Aorta (tissue), 5 donors: Measurements from ENCODE around the gene TTLL7. TPM values are rescaled to one million over a fixed set of nuclear protein-coding genes. Genes with fewer than 3 reads are reported as not detected.

Experiments used
- ATAC-seq: fragments of 200-7000 bp; cut with Tn5 transposase; one replicate; pipeline ENCODE4 v1.9.1; 2022; ENCODE audit warnings: moderate library complexity; ENCODE audit not compliant: low FRiP score
- DNase-seq, 2 donors: peaks; one replicate each; pipeline ENCODE4 v3.0.0-alpha.2; 2020
- H3K27ac ChIP-seq, 2 donors: one replicate each; pipeline ENCODE4 v1.5.1; 2013; ENCODE audit warnings: low read length in 2 of 2, mild to moderate bottlenecking in 2 of 2, moderate library complexity in 2 of 2, control low read depth in 1 of 2, inconsistent platforms in 1 of 2, low read depth in 1 of 2
- H3K27me3 ChIP-seq, 2 donors: one replicate each; pipeline ENCODE4 v1.6.1; 2013; ENCODE audit warnings: control low read depth in 1 of 2, low read length in 1 of 2, mild to moderate bottlenecking in 1 of 2, moderate library complexity in 1 of 2; ENCODE audit not compliant: insufficient read depth in 2 of 2, control insufficient read depth in 1 of 2
- H3K36me3 ChIP-seq, 2 donors: one replicate each; pipeline ENCODE4 v1.6.1; 2013; ENCODE audit warnings: control low read depth in 1 of 2, low read length in 1 of 2, mild to moderate bottlenecking in 1 of 2; ENCODE audit not compliant: insufficient read depth in 2 of 2, control insufficient read depth in 1 of 2
- H3K4me1 ChIP-seq, 2 donors: one replicate each; pipeline ENCODE4 v1.6.1; 2013; ENCODE audit warnings: low read length in 2 of 2, control low read depth in 1 of 2, mild to moderate bottlenecking in 1 of 2, moderate library complexity in 1 of 2; ENCODE audit not compliant: insufficient read depth in 2 of 2, control insufficient read depth in 1 of 2
- H3K4me3 ChIP-seq, 2 donors: one replicate each; pipeline ENCODE4 v1.5.1; 2013; ENCODE audit warnings: low read length in 2 of 2, control low read depth in 1 of 2, mild to moderate bottlenecking in 1 of 2
- H3K9me3 ChIP-seq: one replicate; pipeline ENCODE4 v1.6.1; 2013; ENCODE audit warnings: mild to moderate bottlenecking, low read length; ENCODE audit not compliant: control insufficient read depth
- WGBS, 2 donors: extraction: QIAGEN DNeasy Blood & Tissue Kit; methylation state at CpG; one replicate each; pipeline ENCODE4 v1.1.7; 2013; 5-methylcytosine and 5-hydroxymethylcytosine counted together
- intact Hi-C, 2 donors: fragments of 100-400 bp; cut with DNase I; formaldehyde crosslinking; loops; one replicate each; pipeline versions ENCODE4 v1.14.2 to v1.15.0; 2022
- polyA plus RNA-seq, 2 donors: library from polyadenylated mRNA; stranded (reverse); fragments of 200-250 nt; gene quantifications; one replicate each; pipeline ENCODE4 v1.2.3, GENCODE V29; 2013
- total RNA-seq, 2 donors: library from RNA; stranded (reverse); fragmentation: NEBNext Ultra II Directional; extraction: Animal tissue kit (Norgen Biotek cat#: 25700); gene quantifications; one replicate each; pipeline ENCODE4 v1.2.1, GENCODE V29; 2021
- donor health status: healthy with polysubstance abuse.
- donor health status: Bipolar disorder and iron deficiency.
- donor health status: DM: no; HTN: no; CAD: no.
- donor health status: DM: no; HTN: no; CAD: no.
- donor health status: DM: yes; HTN: yes; CAD: no.

The TTLL7 gene
- total and polyA plus RNA-seq, 4 donors = 11.0 to 107 (median 60.9) TPM

GRCh38 chr1:83901547-83902155 is 97.3 kb downstream of the TTLL7 start:
- Histone ChIP-seq H3K4me3 (no peak overlapping the region), H3K9me3 (no peaks in the 10 kb centered on the region), H3K4me1 (no peaks in the 10 kb centered on the region), H3K27ac (no peak overlapping the region), H3K36me3 (peaks cover 0 to 5% of the 10 kb centered on the region in 2 donors), H3K27me3 (no peaks in the 10 kb centered on the region)
- 66 to 68% methylated on average over 4 of the region's 4 CpGs for WGBS, 2 donors
- ATAC-seq (no peak), DNase-seq (no peak)
- intact Hi-C loops = no loop called here

- Histone ChIP-seq H3K9me3 (no peaks in the 10 kb centered on the region), H3K27me3 (no peaks in the 10 kb centered on the region), H3K36me3 (peaks cover 2 to 6% of the 10 kb centered on the region in 2 donors), H3K4me3 (no peak overlapping the region), H3K27ac (no peak overlapping the region), H3K4me1 (no peaks in the 10 kb centered on the region)
- intact Hi-C loops = no loop called here
- DNase-seq (no peak), ATAC-seq (no peak)
- 68% methylated on average over 3 of the region's 3 CpGs for WGBS, 2 donors
Observed at GRCh38 chr1:83900524-83900923, 98.4 kb downstream of the TTLL7 start.

DNA sequence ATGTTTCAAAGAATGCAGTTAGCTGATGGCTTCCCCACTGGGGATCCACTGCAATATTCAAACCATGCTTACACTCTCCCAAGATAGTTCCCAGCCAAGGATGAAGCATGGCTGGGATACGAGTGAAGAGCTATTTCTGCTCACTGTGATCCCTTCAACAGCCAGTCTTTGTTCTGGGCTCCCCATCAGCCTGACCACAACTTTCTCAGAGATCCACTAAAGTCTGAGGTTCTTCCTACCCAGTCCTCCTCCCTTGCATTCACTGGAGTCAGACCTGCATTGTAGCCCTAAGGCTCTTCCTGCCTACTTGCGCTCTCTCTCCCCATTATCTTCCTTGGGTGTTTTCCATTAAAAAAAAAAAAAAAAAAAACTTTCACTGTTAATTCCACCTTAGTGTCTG is 101.4 kb downstream of the TTLL7 start:
- H3K9me3 ChIP-seq = no peaks in the 10 kb centered on the region
- H3K4me3 ChIP-seq = no peak overlapping the region
- ATAC-seq (no peak), DNase-seq (no peak)
- H3K27ac ChIP-seq = no peak overlapping the region
- peaks cover 0 to 3% of the 10 kb centered on the region in 2 donors for H3K4me1 ChIP-seq
- H3K27me3 ChIP-seq = no peaks in the 10 kb centered on the region
- H3K36me3 ChIP-seq = peaks cover 2 to 6% of the 10 kb centered on the region in 2 donors
- intact Hi-C loops = no loop called here
- WGBS, 2 donors = 84 to 86% methylated on average over 2 of the region's 2 CpGs

DNA sequence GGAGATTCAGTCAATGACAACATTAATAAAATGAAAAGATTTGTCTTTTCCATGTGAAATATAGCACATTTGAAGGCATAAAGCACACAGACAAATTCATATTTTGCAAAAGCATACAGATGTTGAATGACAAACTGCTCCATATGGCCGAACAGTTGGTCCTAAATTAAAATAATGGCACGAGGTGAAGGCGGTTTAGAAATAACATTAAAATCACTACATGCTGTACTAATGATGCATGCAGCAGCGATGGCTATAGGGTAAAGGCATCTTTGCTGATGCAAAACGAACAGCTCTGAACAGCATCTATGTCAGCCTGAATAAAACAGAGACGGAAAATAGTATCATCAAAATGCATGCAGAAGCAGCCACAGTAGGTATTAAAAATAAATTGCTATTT is 102.6 kb downstream of the TTLL7 start:
- intact Hi-C loops = no loop called here
- Histone ChIP-seq H3K27ac (no peak overlapping the region), H3K9me3 (no peaks in the 10 kb centered on the region), H3K27me3 (no peaks in the 10 kb centered on the region), H3K4me1 (peaks cover 0 to 3% of the 10 kb centered on the region in 2 donors), H3K36me3 (peaks cover 2 to 6% of the 10 kb centered on the region in 2 donors), H3K4me3 (no peak overlapping the region)
- 80 to 84% methylated on average over 6 of the region's 6 CpGs for WGBS, 2 donors
- no peak for DNase-seq
- ATAC-seq = no peak

DNA sequence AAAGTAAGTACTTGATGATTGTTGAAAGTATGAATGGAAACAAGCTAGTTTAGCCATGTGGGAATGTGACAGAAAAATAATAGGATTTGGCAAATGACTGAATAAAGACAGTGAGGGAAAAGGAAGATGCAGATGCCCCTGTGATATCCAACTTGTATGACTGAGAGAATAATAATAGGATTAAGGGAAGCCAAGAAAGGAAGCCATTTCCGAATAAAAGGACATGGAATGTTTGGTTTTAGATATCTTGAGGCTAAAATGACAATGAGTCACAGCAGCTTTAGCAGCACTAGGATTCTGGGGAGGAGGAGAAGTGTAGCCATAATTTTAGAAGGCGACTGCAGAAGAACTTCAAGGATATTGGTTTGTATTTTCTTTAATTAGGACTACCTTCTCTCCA is 109.2 kb downstream of the TTLL7 start:
- Histone ChIP-seq H3K4me3 (no peak overlapping the region), H3K4me1 (peaks cover 0 to 5% of the 10 kb centered on the region in 2 donors), H3K27ac (no peak overlapping the region), H3K9me3 (no peaks in the 10 kb centered on the region), H3K27me3 (no peaks in the 10 kb centered on the region), H3K36me3 (no peaks in the 10 kb centered on the region)
- intact Hi-C loops = no loop called here
- WGBS, 2 donors = 12 to 13% methylated on average over 2 of the region's 2 CpGs
- ATAC-seq (no peak), DNase-seq (no peak)

DNA sequence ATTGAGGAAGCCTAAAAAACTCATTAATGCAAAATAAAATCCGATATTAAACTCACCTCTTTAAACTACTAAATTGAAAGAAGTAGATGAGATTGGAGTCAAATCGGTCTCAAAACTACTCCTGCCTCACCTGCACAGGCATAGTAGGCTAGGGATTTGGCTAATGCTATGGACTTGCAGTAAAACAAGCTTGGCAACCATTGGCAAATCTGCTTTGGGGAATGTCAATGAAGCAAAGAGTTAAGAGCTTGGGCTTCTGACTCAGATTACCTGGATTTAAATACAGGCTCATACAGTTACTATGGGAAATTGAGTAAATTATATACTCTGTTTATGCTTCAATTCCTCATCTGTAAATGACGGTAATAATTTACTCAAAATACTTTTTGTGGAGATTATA is 111.4 kb downstream of the TTLL7 start:
- H3K27ac ChIP-seq = no peak overlapping the region
- ATAC-seq (no peak), DNase-seq (no peak)
- H3K4me1 ChIP-seq = peaks cover 0 to 2% of the 10 kb centered on the region in 2 donors
- 96 to 97% methylated on average over 3 of the region's 3 CpGs for WGBS, 2 donors
- H3K36me3 ChIP-seq = no peaks in the 10 kb centered on the region
- intact Hi-C loops = no loop called here
- no peaks in the 10 kb centered on the region for H3K9me3 ChIP-seq
- no peak overlapping the region for H3K4me3 ChIP-seq
- no peaks in the 10 kb centered on the region for H3K27me3 ChIP-seq

DNA sequence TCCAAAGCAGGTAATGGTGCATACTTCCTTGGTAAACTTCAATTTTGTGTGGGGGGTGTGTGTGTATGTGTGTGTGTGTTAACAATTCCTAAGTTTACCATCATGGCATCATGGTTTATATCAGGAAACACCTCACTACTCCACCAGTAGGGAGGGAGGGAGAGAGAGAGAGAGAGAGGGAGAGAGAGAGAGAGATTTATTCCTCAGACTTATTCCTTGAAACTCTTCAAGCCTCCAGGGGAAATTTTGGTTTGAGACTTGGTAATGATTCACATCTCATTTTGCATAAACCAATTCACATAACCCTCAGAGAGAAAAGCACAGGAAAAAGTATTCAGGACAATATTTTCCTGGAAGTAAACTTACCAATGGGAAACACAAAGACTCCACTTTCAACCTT is 115.0 kb downstream of the TTLL7 start:
- no peaks in the 10 kb centered on the region for H3K27me3 ChIP-seq
- H3K27ac ChIP-seq = peak overlapping the region in 1 of 2 donors; percentile 5
- no peaks in the 10 kb centered on the region for H3K9me3 ChIP-seq
- intact Hi-C loops = no loop called here
- ATAC-seq (no peak), DNase-seq (no peak)
- H3K36me3 ChIP-seq = no peaks in the 10 kb centered on the region
- no peak overlapping the region for H3K4me3 ChIP-seq
- peaks cover 0 to 2% of the 10 kb centered on the region in 2 donors for H3K4me1 ChIP-seq

- WGBS, 2 donors = 13 to 16% methylated on average over 2 of the region's 2 CpGs
- no peak for ATAC-seq
- Histone ChIP-seq H3K36me3 (no peaks in the 10 kb centered on the region), H3K27me3 (no peaks in the 10 kb centered on the region), H3K27ac (no peak overlapping the region), H3K9me3 (no peaks in the 10 kb centered on the region), H3K4me1 (peaks cover 0 to 2% of the 10 kb centered on the region in 2 donors), H3K4me3 (no peak overlapping the region)
- no peak for DNase-seq
- intact Hi-C loops = no loop called here
Observed at GRCh38 chr1:83882906-83883305, 116.0 kb downstream of the TTLL7 start.

DNA sequence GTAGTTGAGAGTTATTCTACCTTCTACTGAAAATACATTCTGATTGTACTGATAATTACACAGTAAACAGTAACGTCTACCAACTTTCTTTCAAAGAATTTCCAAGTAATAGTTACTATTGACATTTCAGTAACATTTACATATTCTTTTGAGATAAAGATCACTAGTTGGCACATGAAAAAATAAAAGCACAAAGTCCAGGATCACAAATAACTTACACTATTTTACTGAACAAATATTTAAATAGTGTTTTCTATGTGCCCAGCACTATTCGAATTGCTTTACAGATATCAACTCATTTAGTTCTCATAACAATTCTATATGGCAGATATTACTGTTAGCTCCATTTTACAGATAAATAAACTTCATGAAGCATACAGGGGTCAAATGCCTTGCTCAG is 126.4 kb downstream of the TTLL7 start:
- H3K27me3 ChIP-seq = no peaks in the 10 kb centered on the region
- H3K9me3 ChIP-seq = no peaks in the 10 kb centered on the region
- no peaks in the 10 kb centered on the region for H3K4me1 ChIP-seq
- no peak overlapping the region for H3K27ac ChIP-seq
- no peak for DNase-seq
- ATAC-seq = no peak
- 57 to 61% methylated on average over 2 of the region's 2 CpGs for WGBS, 2 donors
- H3K4me3 ChIP-seq = no peak overlapping the region
- intact Hi-C loops = no loop called here
- no peaks in the 10 kb centered on the region for H3K36me3 ChIP-seq
